ENCODE results near the gene DHRS13.

- TF ChIP-seq, protein P1, sequence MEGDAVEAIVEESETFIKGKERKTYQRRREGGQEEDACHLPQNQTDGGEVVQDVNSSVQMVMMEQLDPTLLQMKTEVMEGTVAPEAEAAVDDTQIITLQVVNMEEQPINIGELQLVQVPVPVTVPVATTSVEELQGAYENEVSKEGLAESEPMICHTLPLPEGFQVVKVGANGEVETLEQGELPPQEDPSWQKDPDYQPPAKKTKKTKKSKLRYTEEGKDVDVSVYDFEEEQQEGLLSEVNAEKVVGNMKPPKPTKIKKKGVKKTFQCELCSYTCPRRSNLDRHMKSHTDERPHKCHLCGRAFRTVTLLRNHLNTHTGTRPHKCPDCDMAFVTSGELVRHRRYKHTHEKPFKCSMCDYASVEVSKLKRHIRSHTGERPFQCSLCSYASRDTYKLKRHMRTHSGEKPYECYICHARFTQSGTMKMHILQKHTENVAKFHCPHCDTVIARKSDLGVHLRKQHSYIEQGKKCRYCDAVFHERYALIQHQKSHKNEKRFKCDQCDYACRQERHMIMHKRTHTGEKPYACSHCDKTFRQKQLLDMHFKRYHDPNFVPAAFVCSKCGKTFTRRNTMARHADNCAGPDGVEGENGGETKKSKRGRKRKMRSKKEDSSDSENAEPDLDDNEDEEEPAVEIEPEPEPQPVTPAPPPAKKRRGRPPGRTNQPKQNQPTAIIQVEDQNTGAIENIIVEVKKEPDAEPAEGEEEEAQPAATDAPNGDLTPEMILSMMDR (IDR thresholded peaks at IDR 0.05): no peak
- TF ChIP-seq POLR2A (IDR thresholded peaks at IDR 0.05): no peak
These were observed 41.5 kb upstream of the DHRS13 start for GRCh38 chr17:28944343-28944742.
